Measurements from ENCODE around the gene NKD2.

DNA sequence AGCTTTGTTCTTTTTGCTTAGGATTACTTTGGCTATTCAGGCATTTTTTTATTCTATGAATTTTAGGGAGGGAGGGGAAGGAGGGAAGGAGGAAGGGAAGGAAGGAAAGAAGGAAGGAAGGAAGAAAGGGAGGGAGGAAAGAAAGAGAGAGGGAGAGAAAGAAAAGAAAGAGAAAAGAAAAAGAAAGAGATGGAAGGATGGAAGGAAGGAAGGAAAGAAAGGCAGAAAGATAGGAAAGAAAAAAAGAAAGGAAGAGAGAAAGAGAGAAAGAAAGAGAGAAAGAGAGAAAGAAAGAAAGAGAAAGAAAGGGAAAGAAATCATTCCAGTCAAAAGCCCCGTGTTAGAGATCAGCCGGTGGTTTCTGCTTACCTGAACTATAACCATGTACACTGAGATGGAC is 20.8 kb upstream of the NKD2 start:
- TF ChIP-seq, protein P1, sequence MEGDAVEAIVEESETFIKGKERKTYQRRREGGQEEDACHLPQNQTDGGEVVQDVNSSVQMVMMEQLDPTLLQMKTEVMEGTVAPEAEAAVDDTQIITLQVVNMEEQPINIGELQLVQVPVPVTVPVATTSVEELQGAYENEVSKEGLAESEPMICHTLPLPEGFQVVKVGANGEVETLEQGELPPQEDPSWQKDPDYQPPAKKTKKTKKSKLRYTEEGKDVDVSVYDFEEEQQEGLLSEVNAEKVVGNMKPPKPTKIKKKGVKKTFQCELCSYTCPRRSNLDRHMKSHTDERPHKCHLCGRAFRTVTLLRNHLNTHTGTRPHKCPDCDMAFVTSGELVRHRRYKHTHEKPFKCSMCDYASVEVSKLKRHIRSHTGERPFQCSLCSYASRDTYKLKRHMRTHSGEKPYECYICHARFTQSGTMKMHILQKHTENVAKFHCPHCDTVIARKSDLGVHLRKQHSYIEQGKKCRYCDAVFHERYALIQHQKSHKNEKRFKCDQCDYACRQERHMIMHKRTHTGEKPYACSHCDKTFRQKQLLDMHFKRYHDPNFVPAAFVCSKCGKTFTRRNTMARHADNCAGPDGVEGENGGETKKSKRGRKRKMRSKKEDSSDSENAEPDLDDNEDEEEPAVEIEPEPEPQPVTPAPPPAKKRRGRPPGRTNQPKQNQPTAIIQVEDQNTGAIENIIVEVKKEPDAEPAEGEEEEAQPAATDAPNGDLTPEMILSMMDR (conservative IDR thresholded peaks at IDR 0.05) = no peak
- TF ChIP-seq ZFX (IDR thresholded peaks at IDR 0.05) = no peak

Data from C4-2B (cell line).